Activated CD8-positive, alpha-beta T cell treated with anti-CD3 and anti-CD28 coated beads for 36 hours (primary cell): ENCODE measurements around the gene METTL3. TPM values are rescaled to one million over a fixed set of nuclear protein-coding genes. Genes with fewer than 3 reads are reported as not detected.

Experiments
- ATAC-seq: fragments of 200-7000 bp; cut with Tn5 transposase; one replicate; pipeline ENCODE4 v1.10.0; 2021; ENCODE audit warnings: mild to moderate bottlenecking, moderate library complexity
- CTCF ChIA-PET: fragments of 350-600 bp; sonication (Branson Sonifier 250); formaldehyde crosslinking; loops from one replicate; lab custom pipeline; 2021; ENCODE audit warnings: antibody characterized with exemption; lab: Charles Lee
- POLR2A ChIA-PET: fragments of 350-600 bp; sonication (Branson Sonifier 250); formaldehyde crosslinking; loops from one replicate; lab custom pipeline; 2021; ENCODE audit warnings: antibody characterized with exemption; lab: Charles Lee
- DNase-seq: peaks from one replicate; pipeline ENCODE4 v3.0.0-alpha.2; 2020
- H3K27ac Mint-ChIP-seq: one replicate; pipeline ENCODE4 v1.8.0; 2021; ENCODE audit warnings: mild to moderate bottlenecking, mixed read lengths
- H3K27me3 Mint-ChIP-seq: one replicate; pipeline ENCODE4 v1.8.0; 2021; ENCODE audit warnings: mixed read lengths
- H3K36me3 Mint-ChIP-seq: one replicate; pipeline ENCODE4 v1.8.0; 2021; ENCODE audit warnings: low read depth, mixed read lengths
- H3K4me1 Mint-ChIP-seq: one replicate; pipeline ENCODE4 v1.8.0; 2021; ENCODE audit warnings: low read depth, mixed read lengths
- H3K4me3 Mint-ChIP-seq: one replicate; pipeline ENCODE4 v1.8.0; 2021; ENCODE audit warnings: mild to moderate bottlenecking, moderate library complexity, mixed read lengths
- H3K9me3 Mint-ChIP-seq: one replicate; pipeline ENCODE4 v1.8.0; 2021; ENCODE audit warnings: mixed read lengths
- CTCF ChIP-seq: fragments of 200-600 bp; IDR thresholded peaks from one replicate; pipeline ENCODE4 v1.8.0; 2022; ENCODE audit warnings: antibody characterized with exemption, mild to moderate bottlenecking
- intact Hi-C: fragments of 100-400 bp; cut with micrococcal nuclease; formaldehyde crosslinking; loops from one replicate; pipeline ENCODE4 v1.10.0; 2022
- total RNA-seq, 2 experiments: library from RNA; stranded (reverse); gene quantifications; one replicate each; pipeline ENCODE4 v1.2.3, GENCODE V29; 2021

The METTL3 gene
- total RNA-seq, 2 experiments from 2014 or later: 66.7 to 70.8 TPM

GRCh38 chr14:21455592-21455911 lies 55.6 kb downstream of the METTL3 start:
- peak; percentile 24 for ATAC-seq

GRCh38 chr14:21454843-21455544 lies 56.1 kb downstream of the METTL3 start:
- CTCF ChIA-PET: interaction anchor here (1.2 to 3.8 kb wide), 10 partner anchors 8 to 350 kb away, joined by 3 to 27 read pairs (median 9); partner anchors contain the start of gene METTL3
- POLR2A ChIA-PET: interaction anchor here (1.0 to 3.4 kb wide), 12 partner anchors 11 to 75 kb away, joined by 3 to 13 read pairs (median 4); partner anchors contain the start of genes METTL3, SALL2 and SUPT16H
- ATAC-seq (no peak), DNase-seq (no peak)
- Mint-ChIP-seq H3K36me3 (peaks cover 22% of the 10 kb centered on the region), H3K9me3 (no peaks in the 10 kb centered on the region), H3K27ac (peak overlapping the region; percentile 97), H3K4me3 (peak overlapping the region; percentile 85), H3K4me1 (peaks cover 38% of the 10 kb centered on the region), H3K27me3 (no peaks in the 10 kb centered on the region)
- intact Hi-C loops: loop anchor here (1.0 kb wide), 1 partner anchor 19 kb away; no protein-coding TSS in a partner anchor
- TF ChIP-seq CTCF: no peak

More at GRCh38 chr14:21455592-21455911, 55.6 kb downstream of the METTL3 start:
- ChIA-PET POLR2A (interaction anchor here (1.0 to 3.4 kb wide), 12 partner anchors 11 to 76 kb away, joined by 3 to 13 read pairs (median 4); partner anchors contain the start of genes METTL3, SALL2 and SUPT16H), CTCF (interaction anchor here (0.7 to 3.8 kb wide), 17 partner anchors 9 to 351 kb away, joined by 3 to 27 read pairs (median 6); partner anchors contain the start of genes METTL3, RAB2B, SUPT16H and TOX4)
- DNase-seq: no peak
- peaks cover 33% of the 10 kb centered on the region for H3K4me1 Mint-ChIP-seq
- H3K4me3 Mint-ChIP-seq: peak overlapping the region; percentile 85
- H3K27ac Mint-ChIP-seq: peak overlapping the region; percentile 97
- peaks cover 23% of the 10 kb centered on the region for H3K36me3 Mint-ChIP-seq
- H3K27me3 Mint-ChIP-seq: no peaks in the 10 kb centered on the region
- intact Hi-C loops: loop anchor here (1.0 kb wide), 1 partner anchor 19 kb away; no protein-coding TSS in a partner anchor
- no peak for TF ChIP-seq CTCF
- H3K9me3 Mint-ChIP-seq: no peaks in the 10 kb centered on the region

- H3K27me3 Mint-ChIP-seq: no peaks in the 10 kb centered on the region
- H3K27ac Mint-ChIP-seq: peak overlapping the region; percentile 78
- POLR2A ChIA-PET: interaction anchor here (1.4 to 3.9 kb wide), 3 partner anchors 13 to 65 kb away, joined by 4 to 17 read pairs (median 8); no protein-coding TSS in a partner anchor
- TF ChIP-seq CTCF: no peak
- H3K4me3 Mint-ChIP-seq: peak overlapping the region; percentile 7
- peaks cover 31% of the 10 kb centered on the region for H3K36me3 Mint-ChIP-seq
- H3K9me3 Mint-ChIP-seq: no peaks in the 10 kb centered on the region
- ATAC-seq: no peak
- CTCF ChIA-PET: interaction anchor here (0.9 to 2.6 kb wide), 3 partner anchors 12 to 107 kb away, joined by 3 to 15 read pairs (median 4); no protein-coding TSS in a partner anchor
- intact Hi-C loops: no loop called here
- H3K4me1 Mint-ChIP-seq: peaks cover 64% of the 10 kb centered on the region
- no peak for DNase-seq
These were observed 61.3 kb downstream of the METTL3 start for GRCh38 chr14:21449899-21450216.

Other genes with a start within 250 kb of the METTL3 start
- gene HNRNPC, start 241.9 kb downstream of the METTL3 start, total RNA-seq: 1,000 to 10,000 TPM; 1,078 to 1,115 TPM
- not detected for gene RPGRIP1, start 231.3 kb downstream of the METTL3 start, total RNA-seq
- 100 to 1,000 TPM; 171 to 173 TPM for gene SUPT16H, start 127.3 kb downstream of the METTL3 start, total RNA-seq
- gene CHD8, start 55.2 kb downstream of the METTL3 start, total RNA-seq: 10 to 100 TPM; 82.3 to 85.3 TPM
- 10 to 100 TPM; 18.2 to 19.8 TPM for gene RAB2B, start 34.4 kb downstream of the METTL3 start, total RNA-seq
- 10 to 100 TPM; 65.2 to 65.8 TPM for gene TOX4, start 34.1 kb downstream of the METTL3 start, total RNA-seq
- 1 to 10 TPM; 2.9 to 3.5 TPM for gene SALL2, start 15.0 kb upstream of the METTL3 start, total RNA-seq
- not detected for gene OR10G3, start 68.7 kb upstream of the METTL3 start, total RNA-seq
- not detected for gene OR10G2, start 123.6 kb upstream of the METTL3 start, total RNA-seq
- gene OR4E2, start 142.5 kb upstream of the METTL3 start, total RNA-seq: not detected
- not detected for gene OR4E1, start 162.5 kb upstream of the METTL3 start, total RNA-seq